ENCODE data around the gene PDCD1. TPM values are rescaled to one million over a fixed set of nuclear protein-coding genes. Genes with fewer than 3 reads are reported as not detected.

Gene PDCD1
- total and polyA plus RNA-seq, 2 of the 13 experiments (the other 11 are each of a cell fraction or from before 2014, with no cell fraction given): 0.04 TPM; not detected in 1

DNA sequence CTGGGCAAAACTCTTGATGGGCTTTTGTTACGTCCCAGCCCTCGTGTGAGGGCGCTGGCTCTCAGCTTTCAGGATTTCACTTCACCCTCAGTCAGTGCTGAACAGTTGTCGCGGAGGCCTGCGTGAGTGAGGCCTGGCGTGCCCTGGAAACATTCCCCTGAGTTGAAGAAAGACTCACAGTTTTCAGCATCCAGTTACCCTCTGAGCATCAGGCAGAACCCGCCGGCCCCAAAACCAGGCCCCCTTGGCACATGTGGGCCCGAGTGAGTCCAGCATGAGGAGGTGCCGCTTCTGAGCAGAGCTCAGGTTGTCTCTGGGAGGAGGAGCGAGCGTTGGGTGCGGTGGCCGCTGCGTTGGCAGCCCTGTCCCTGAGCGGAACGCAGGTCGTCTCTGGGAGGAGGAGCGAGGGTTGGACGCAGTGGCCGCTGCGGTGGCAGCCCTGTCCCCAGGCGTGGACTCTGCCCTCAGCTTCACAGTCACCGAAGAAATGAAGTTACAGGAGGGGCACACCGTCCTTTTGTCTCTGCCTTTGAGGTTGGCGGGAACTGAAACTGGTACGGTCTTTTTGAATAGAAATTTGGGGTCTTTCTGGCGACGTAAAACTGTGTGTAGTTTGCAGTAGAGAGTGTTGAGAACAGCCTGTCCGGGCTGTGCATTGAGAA lies 49.8 kb downstream of the PDCD1 start, which contains the start of gene NEU4 (continued):
- TF ChIP-seq EZH2 (conservative IDR thresholded peaks at IDR 0.05; ENCODE audit: low read depth, low read length) (no peak), ATF2 (CRISPR knock-in tag; IDR thresholded peaks at IDR 0.05) (peak; percentile 65; the same call in 1 of the 2 replicates), HES4 (CRISPR knock-in tag; IDR thresholded peaks at IDR 0.05; ENCODE audit: borderline replicate concordance) (peak; percentile 90), MTF2 (CRISPR knock-in tag; IDR thresholded peaks at IDR 0.05; ENCODE audit: borderline replicate concordance) (peak; percentile 81), HOXA5 (CRISPR knock-in tag; IDR thresholded peaks at IDR 0.05) (peak; percentile 98), NFATC3 (CRISPR knock-in tag; IDR thresholded peaks at IDR 0.05) (peak; percentile 89; the same call in 1 of the 2 replicates), MYPOP (CRISPR knock-in tag; IDR thresholded peaks at IDR 0.05) (peak; percentile 90), CREM (IDR thresholded peaks at IDR 0.05) (no peak; the same call in 1 of the 2 replicates), CREM (CRISPR knock-in tag; IDR thresholded peaks at IDR 0.05) (no peak), ZBTB38 (CRISPR knock-in tag; IDR thresholded peaks at IDR 0.05) (peak; percentile 98), TMF1 (CRISPR knock-in tag; IDR thresholded peaks at IDR 0.05; ENCODE audit: low read depth) (peak; percentile 84; the same call in 1 of the 2 replicates), MED13 (CRISPR knock-in tag; IDR thresholded peaks at IDR 0.05) (peak; percentile 91), PRPF4 (IDR thresholded peaks at IDR 0.05; ENCODE audit: low read depth, low read length, poor library complexity, severe bottlenecking) (no peak), ZNF557 (CRISPR knock-in tag; IDR thresholded peaks at IDR 0.05) (peak; percentile 95), TEF (CRISPR knock-in tag; IDR thresholded peaks at IDR 0.05) (peak; percentile 83), SIX1 (CRISPR knock-in tag; IDR thresholded peaks at IDR 0.05; ENCODE audit: borderline replicate concordance) (0 out of 2 replicates have a peak, but pooled peaks have one; percentile 25), MXI1 (IDR thresholded peaks at IDR 0.05; ENCODE audit: borderline replicate concordance, low read depth, low read length) (peak; percentile 71; the same call in 1 of the 3 replicates), NAIF1 (CRISPR knock-in tag; IDR thresholded peaks at IDR 0.05; ENCODE audit: borderline replicate concordance) (peak; percentile 93), NR2F6 (IDR thresholded peaks at IDR 0.05) (peak; percentile 61; the same call in 1 of the 2 replicates), NR2F6 (CRISPR knock-in tag; IDR thresholded peaks at IDR 0.05) (peak; percentile 87), JUNB (CRISPR knock-in tag; IDR thresholded peaks at IDR 0.05; ENCODE audit: borderline replicate concordance) (no peak), ZNF616 (CRISPR knock-in tag; IDR thresholded peaks at IDR 0.05; ENCODE audit: low read depth) (no peak; the same call in 1 of the 2 replicates), CC2D1A (CRISPR knock-in tag; IDR thresholded peaks at IDR 0.05) (0 out of 2 replicates have a peak, but pooled peaks have one; percentile 60), POLR2AphosphoS5 (IDR thresholded peaks at IDR 0.05; ENCODE audit: low read depth, low read length) (peak; percentile 98), MLX (CRISPR knock-in tag; IDR thresholded peaks at IDR 0.05) (peak; percentile 50; the same call in 1 of the 2 replicates)
- TF ChIP-seq, protein P1, sequence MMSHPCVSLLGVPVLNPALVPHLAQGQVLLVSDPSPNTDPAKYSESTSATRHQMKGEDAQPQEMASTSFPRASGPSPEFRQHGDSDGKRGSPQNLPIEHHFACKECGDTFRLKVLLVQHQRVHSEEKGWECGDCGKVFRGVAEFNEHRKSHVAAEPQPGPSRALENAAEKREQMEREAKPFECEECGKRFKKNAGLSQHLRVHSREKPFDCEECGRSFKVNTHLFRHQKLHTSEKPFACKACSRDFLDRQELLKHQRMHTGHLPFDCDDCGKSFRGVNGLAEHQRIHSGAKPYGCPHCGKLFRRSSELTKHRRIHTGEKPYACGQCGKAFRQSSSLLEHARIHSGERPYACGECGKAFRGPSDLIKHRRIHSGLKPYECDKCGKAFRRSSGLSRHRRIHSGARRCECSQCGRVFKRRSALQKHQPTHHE (CRISPR knock-in tag; IDR thresholded peaks at IDR 0.05; ENCODE audit: borderline replicate concordance): peak; percentile 98
